ENCODE data around the gene JAZF1.

DNA sequence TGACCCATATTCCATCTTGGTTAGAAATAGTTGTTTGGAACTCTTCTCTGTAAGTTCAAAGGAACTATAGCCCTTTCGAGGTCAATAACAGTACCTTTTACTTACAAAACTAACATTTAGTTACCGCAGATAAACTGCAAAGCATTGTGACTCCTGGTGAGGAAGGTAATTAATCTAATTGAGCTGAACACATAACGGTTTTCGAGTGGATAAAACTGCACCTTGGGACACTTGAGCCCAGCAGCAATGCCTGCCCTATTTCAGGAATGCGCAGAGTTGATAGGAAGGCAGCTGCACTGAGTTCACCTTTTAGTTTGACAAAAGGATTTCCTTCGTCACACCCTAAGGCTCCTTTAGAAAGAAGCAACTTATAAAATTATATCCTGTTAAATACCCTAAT is 75.4 kb downstream of the JAZF1 start:
- TF ChIP-seq, protein P1, sequence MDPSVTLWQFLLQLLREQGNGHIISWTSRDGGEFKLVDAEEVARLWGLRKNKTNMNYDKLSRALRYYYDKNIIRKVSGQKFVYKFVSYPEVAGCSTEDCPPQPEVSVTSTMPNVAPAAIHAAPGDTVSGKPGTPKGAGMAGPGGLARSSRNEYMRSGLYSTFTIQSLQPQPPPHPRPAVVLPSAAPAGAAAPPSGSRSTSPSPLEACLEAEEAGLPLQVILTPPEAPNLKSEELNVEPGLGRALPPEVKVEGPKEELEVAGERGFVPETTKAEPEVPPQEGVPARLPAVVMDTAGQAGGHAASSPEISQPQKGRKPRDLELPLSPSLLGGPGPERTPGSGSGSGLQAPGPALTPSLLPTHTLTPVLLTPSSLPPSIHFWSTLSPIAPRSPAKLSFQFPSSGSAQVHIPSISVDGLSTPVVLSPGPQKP (IDR thresholded peaks at IDR 0.05; ENCODE audit: borderline replicate concordance, low read depth, low read length), result no peak
- TF ChIP-seq MAZ (IDR thresholded peaks at IDR 0.05; ENCODE audit: borderline replicate concordance, low read depth, low read length), result no peak
- no peak for TF ChIP-seq POLR2A (IDR thresholded peaks at IDR 0.05; ENCODE audit: low read depth, low read length)
- TF ChIP-seq, protein P2, sequence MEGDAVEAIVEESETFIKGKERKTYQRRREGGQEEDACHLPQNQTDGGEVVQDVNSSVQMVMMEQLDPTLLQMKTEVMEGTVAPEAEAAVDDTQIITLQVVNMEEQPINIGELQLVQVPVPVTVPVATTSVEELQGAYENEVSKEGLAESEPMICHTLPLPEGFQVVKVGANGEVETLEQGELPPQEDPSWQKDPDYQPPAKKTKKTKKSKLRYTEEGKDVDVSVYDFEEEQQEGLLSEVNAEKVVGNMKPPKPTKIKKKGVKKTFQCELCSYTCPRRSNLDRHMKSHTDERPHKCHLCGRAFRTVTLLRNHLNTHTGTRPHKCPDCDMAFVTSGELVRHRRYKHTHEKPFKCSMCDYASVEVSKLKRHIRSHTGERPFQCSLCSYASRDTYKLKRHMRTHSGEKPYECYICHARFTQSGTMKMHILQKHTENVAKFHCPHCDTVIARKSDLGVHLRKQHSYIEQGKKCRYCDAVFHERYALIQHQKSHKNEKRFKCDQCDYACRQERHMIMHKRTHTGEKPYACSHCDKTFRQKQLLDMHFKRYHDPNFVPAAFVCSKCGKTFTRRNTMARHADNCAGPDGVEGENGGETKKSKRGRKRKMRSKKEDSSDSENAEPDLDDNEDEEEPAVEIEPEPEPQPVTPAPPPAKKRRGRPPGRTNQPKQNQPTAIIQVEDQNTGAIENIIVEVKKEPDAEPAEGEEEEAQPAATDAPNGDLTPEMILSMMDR (conservative IDR thresholded peaks at IDR 0.05; ENCODE audit: low read depth, low read length), result no peak
- TF ChIP-seq, protein P3, sequence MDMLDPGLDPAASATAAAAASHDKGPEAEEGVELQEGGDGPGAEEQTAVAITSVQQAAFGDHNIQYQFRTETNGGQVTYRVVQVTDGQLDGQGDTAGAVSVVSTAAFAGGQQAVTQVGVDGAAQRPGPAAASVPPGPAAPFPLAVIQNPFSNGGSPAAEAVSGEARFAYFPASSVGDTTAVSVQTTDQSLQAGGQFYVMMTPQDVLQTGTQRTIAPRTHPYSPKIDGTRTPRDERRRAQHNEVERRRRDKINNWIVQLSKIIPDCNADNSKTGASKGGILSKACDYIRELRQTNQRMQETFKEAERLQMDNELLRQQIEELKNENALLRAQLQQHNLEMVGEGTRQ (IDR thresholded peaks at IDR 0.05; ENCODE audit: low read depth, low read length), result no peak
- TF ChIP-seq RAD21 (IDR thresholded peaks at IDR 0.05; ENCODE audit: low read length), result no peak
- TF ChIP-seq CHD1 (IDR thresholded peaks at IDR 0.05; ENCODE audit: low read depth, low read length), result no peak
- no peak for TF ChIP-seq MXI1 (IDR thresholded peaks at IDR 0.05; ENCODE audit: borderline replicate concordance, low read depth, low read length)
- no peak for TF ChIP-seq CEBPB (IDR thresholded peaks at IDR 0.05; ENCODE audit: low read depth, low read length)
- no peak for TF ChIP-seq SMC3 (IDR thresholded peaks at IDR 0.05; ENCODE audit: low read depth, low read length)
- no peak for TF ChIP-seq NFE2L2 (IDR thresholded peaks at IDR 0.05; ENCODE audit: low read depth, low read length)
- TF ChIP-seq FOS (IDR thresholded peaks at IDR 0.05; ENCODE audit: low read depth, low read length), result no peak

Data from IMR-90 (cell line).